Osteoblast (primary cell): ENCODE data around the gene GALM. TPM values are rescaled to one million over a fixed set of nuclear protein-coding genes. Genes with fewer than 3 reads are reported as not detected.
A peak's percentile ranks its signal among the peaks of the same experiment; 100 is the strongest.

Experiments
- DNase-seq: peaks from one replicate; pipeline ENCODE4 v3.0.0; 2011; ENCODE audit warnings: low spot score, mixed read lengths; ENCODE audit not compliant: insufficient read length; ENCODE audit errors: missing footprints
- H2AFZ ChIP-seq: 2 replicates; pipeline ENCODE4 v1.6.0; 2011; ENCODE audit warnings: mild to moderate bottlenecking, low read length
- H3K27ac ChIP-seq: 2 replicates; pipeline ENCODE4 v1.5.1; 2011; ENCODE audit warnings: mild to moderate bottlenecking, low read depth, low read length, moderate library complexity
- H3K27me3 ChIP-seq: 2 replicates; pipeline ENCODE4 v1.6.0; 2012; ENCODE audit warnings: mild to moderate bottlenecking, control low read depth, inconsistent platforms, low read length, moderate library complexity; ENCODE audit not compliant: insufficient read depth
- H3K36me3 ChIP-seq: 2 replicates; pipeline ENCODE4 v1.5.1; 2011; ENCODE audit warnings: mild to moderate bottlenecking, low read length, control low read depth, moderate library complexity; ENCODE audit not compliant: insufficient read depth
- H3K4me1 ChIP-seq: 2 replicates; pipeline ENCODE4 v1.5.1; 2011; ENCODE audit warnings: mild to moderate bottlenecking, low read length, control low read depth, moderate library complexity; ENCODE audit not compliant: insufficient read depth
- H3K4me2 ChIP-seq: 2 replicates; pipeline ENCODE4 v1.6.0; 2011; ENCODE audit warnings: mild to moderate bottlenecking, low read length; ENCODE audit not compliant: insufficient read depth
- H3K4me3 ChIP-seq: fragments of 200-600 bp; sonication (generic); 3 replicates; pipeline ENCODE4 v1.5.1; 2012; ENCODE audit warnings: mild to moderate bottlenecking, low read length, inconsistent platforms; ENCODE audit not compliant: insufficient read depth
- H3K79me2 ChIP-seq: 2 replicates; pipeline ENCODE4 v1.6.0; 2012; ENCODE audit warnings: mild to moderate bottlenecking, low read length, control low read depth, inconsistent platforms; ENCODE audit not compliant: insufficient read depth
- H3K9me3 ChIP-seq: 2 replicates; pipeline ENCODE4 v1.5.1; 2011; ENCODE audit warnings: low read depth, low read length, control low read depth
- H4K20me1 ChIP-seq: 2 replicates; pipeline ENCODE4 v1.6.0; 2012; ENCODE audit warnings: mild to moderate bottlenecking, low read length, control low read depth; ENCODE audit not compliant: insufficient read depth
- CTCF ChIP-seq: IDR thresholded peaks from 2 replicates; pipeline ENCODE4 v1.5.1; 2011; ENCODE audit warnings: mild to moderate bottlenecking, low read depth, low read length, moderate library complexity; ENCODE audit errors: extremely low read depth
- total RNA-seq: library from RNA; depleted of rRNA; stranded (reverse); fragments of >200 nt; gene quantifications from 2 replicates; pipeline ENCODE4 v1.2.3, GENCODE V29; 2012

Gene GALM
- total RNA-seq, 1 donor, result 50.7 TPM

- Histone ChIP-seq H3K27ac (peak within 1 kb of the TSS; percentile 95), H4K20me1 (peaks cover 36% of the 10 kb centered on the region), H3K9me3 (no peaks in the 10 kb centered on the region), H3K36me3 (peaks cover 41% of the 10 kb centered on the region), H3K79me2 (peaks cover 51% of the 10 kb centered on the region), H3K4me1 (peaks cover 19% of the 10 kb centered on the region), H3K4me2 (peak within 1 kb of the TSS; percentile 98), H3K4me3 (peak within 1 kb of the TSS; percentile 99), H2AFZ (peak within 1 kb of the TSS; percentile 99), H3K27me3 (no peaks in the 10 kb centered on the region)
- no peak for TF ChIP-seq CTCF
- peak; percentile 100 for DNase-seq
These were observed 85.1 kb downstream of the GALM start, which contains the start of gene SRSF7 for GRCh38 chr2:38750891-38751595. Gene SRSF7, minus strand, starts transcription at chr2:38751361. Its CDS starts 105 bp downstream, at chr2:38751256.

GRCh38 chr2:38751596-38752410, 85.9 kb downstream of the GALM start:
- DNase-seq, result peak; percentile 45
- Histone ChIP-seq H2AFZ (peak overlapping the region; percentile 99), H3K4me2 (peak overlapping the region; percentile 98), H4K20me1 (peaks cover 31% of the 10 kb centered on the region), H3K79me2 (peaks cover 43% of the 10 kb centered on the region), H3K36me3 (peaks cover 33% of the 10 kb centered on the region), H3K9me3 (no peaks in the 10 kb centered on the region), H3K4me3 (peak overlapping the region; percentile 99), H3K27me3 (no peaks in the 10 kb centered on the region), H3K27ac (peak overlapping the region; percentile 95), H3K4me1 (peaks cover 19% of the 10 kb centered on the region)
- TF ChIP-seq CTCF, result no peak

GRCh38 chr2:38754049-38754448, 88.1 kb downstream of the GALM start:
- peaks cover 11% of the 10 kb centered on the region for H3K36me3 ChIP-seq

More at GRCh38 chr2:38754049-38754448, 88.1 kb downstream of the GALM start:
- H3K4me1 ChIP-seq, result peaks cover 12% of the 10 kb centered on the region
- H2AFZ ChIP-seq, result peak overlapping the region; percentile 67
- no peak for TF ChIP-seq CTCF
- peak overlapping the region; percentile 28 for H3K27ac ChIP-seq
- peak overlapping the region; percentile 68 for H3K4me2 ChIP-seq
- no peaks in the 10 kb centered on the region for H3K27me3 ChIP-seq
- DNase-seq, result no peak
- H4K20me1 ChIP-seq, result peaks cover 16% of the 10 kb centered on the region
- H3K4me3 ChIP-seq, result no peak overlapping the region
- H3K79me2 ChIP-seq, result peaks cover 21% of the 10 kb centered on the region
- H3K9me3 ChIP-seq, result no peaks in the 10 kb centered on the region
